WERI-Rb-1 (cell line): ENCODE data around the gene ZC3HAV1.
"Not testable (repeated sequence)": the region's sequence is repeated elsewhere in the genome, so short reads cannot be mapped to it uniquely, and the experiment has no call there.

Experiments used
- DNase-seq: peaks from one replicate; pipeline ENCODE4 v3.0.0-alpha.2; 2020
- H3K27ac ChIP-seq: fragments of 250-450 bp; sonication (Bioruptor Pico); 2 replicates; pipeline ENCODE4 v1.5.1; 2020; ENCODE audit warnings: mild to moderate bottlenecking, moderate library complexity
- H3K27me3 ChIP-seq: fragments of 250-450 bp; sonication (Bioruptor Pico); 2 replicates; pipeline ENCODE4 v1.5.1; 2021; ENCODE audit warnings: mild to moderate bottlenecking, low read depth, moderate library complexity; ENCODE audit not compliant: insufficient read depth, severe bottlenecking
- H3K36me3 ChIP-seq: fragments of 250-450 bp; sonication (Bioruptor Pico); 2 replicates; pipeline ENCODE4 v1.5.1; 2020; ENCODE audit warnings: mild to moderate bottlenecking, moderate library complexity
- H3K4me3 ChIP-seq: 2 replicates; pipeline ENCODE4 v1.5.1; 2011; ENCODE audit warnings: low read depth, mild to moderate bottlenecking, control low read depth, low read length
- H3K9me3 ChIP-seq: fragments of 250-450 bp; sonication (Bioruptor Pico); 2 replicates; pipeline ENCODE4 v1.5.1; 2021; ENCODE audit warnings: mild to moderate bottlenecking, moderate library complexity; ENCODE audit not compliant: severe bottlenecking
- CTCF ChIP-seq: IDR thresholded peaks from 2 replicates; pipeline ENCODE4 v1.5.1; 2011; ENCODE audit warnings: low read depth, mild to moderate bottlenecking, control low read depth, inconsistent platforms, low read length

ZC3HAV1 gene

GRCh38 chr7:139111147-139111546 is 1.6 kb upstream of the ZC3HAV1 start:
- H3K9me3 ChIP-seq: no peaks in the 10 kb centered on the region
- no peak for TF ChIP-seq CTCF

GRCh38 chr7:139109983-139110411 is 477 bp upstream of the ZC3HAV1 start:
- H3K27me3 ChIP-seq: no peaks in the 10 kb centered on the region
- H3K9me3 ChIP-seq: no peaks in the 10 kb centered on the region
- TF ChIP-seq CTCF: no peak
- DNase-seq: no peak
- H3K36me3 ChIP-seq: peaks cover 8% of the 10 kb centered on the region; the same call in 1 of the 2 replicates
- peak overlapping the region; percentile 80 for H3K4me3 ChIP-seq
- H3K27ac ChIP-seq: peak overlapping the region; percentile 74

More at GRCh38 chr7:139111147-139111546, 1.6 kb upstream of the ZC3HAV1 start:
- peaks cover 8% of the 10 kb centered on the region; the same call in 1 of the 2 replicates for H3K36me3 ChIP-seq
- no peak overlapping the region for H3K4me3 ChIP-seq
- no peak overlapping the region for H3K27ac ChIP-seq
- DNase-seq: no peak
- no peaks in the 10 kb centered on the region for H3K27me3 ChIP-seq

GRCh38 chr7:139108266-139109187 is 993 bp downstream of the ZC3HAV1 start:
- peak overlapping the region; percentile 74 for H3K27ac ChIP-seq
- H3K4me3 ChIP-seq: peak overlapping the region; percentile 80
- peak; percentile 17; the same call in 1 of the 2 replicates for TF ChIP-seq CTCF
- H3K36me3 ChIP-seq: peaks cover 8% of the 10 kb centered on the region; the same call in 1 of the 2 replicates
- no peaks in the 10 kb centered on the region for H3K27me3 ChIP-seq
- no peaks in the 10 kb centered on the region for H3K9me3 ChIP-seq
- no peak for DNase-seq

GRCh38 chr7:139106959-139107358 is 2.6 kb downstream of the ZC3HAV1 start:
- DNase-seq: no peak
- H3K9me3 ChIP-seq: no peaks in the 10 kb centered on the region
- peaks cover 8% of the 10 kb centered on the region; the same call in 1 of the 2 replicates for H3K36me3 ChIP-seq
- H3K27me3 ChIP-seq: no peaks in the 10 kb centered on the region
- no peak overlapping the region for H3K27ac ChIP-seq
- H3K4me3 ChIP-seq: no peak overlapping the region
- no peak for TF ChIP-seq CTCF

GRCh38 chr7:139106227-139106626 is 3.3 kb downstream of the ZC3HAV1 start:
- not testable (repeated sequence) for H3K9me3 ChIP-seq, H3K27ac ChIP-seq, H3K4me3 ChIP-seq, H3K27me3 ChIP-seq, H3K36me3 ChIP-seq, DNase-seq

GRCh38 chr7:139105484-139105883 is 4.0 kb downstream of the ZC3HAV1 start:
- H3K4me3 ChIP-seq: no peak overlapping the region
- H3K36me3 ChIP-seq: peaks cover 8% of the 10 kb centered on the region; the same call in 1 of the 2 replicates
- no peak for TF ChIP-seq CTCF

More at GRCh38 chr7:139105484-139105883, 4.0 kb downstream of the ZC3HAV1 start:
- Histone ChIP-seq H3K27ac (no peak overlapping the region), H3K27me3 (no peaks in the 10 kb centered on the region), H3K9me3 (no peaks in the 10 kb centered on the region)
- DNase-seq: no peak
